A549 (cell line): ENCODE measurements around the gene VHLL. TPM values are rescaled to one million over a fixed set of nuclear protein-coding genes. Genes with fewer than 3 reads are reported as not detected.

Experiments used
- ATAC-seq, 2 experiments: fragments of 200-7000 bp in 1 of 2; fragments of >200 bp in 1 of 2; cut with Nextera tagmentation in 1 of 2; cut with Tn5 transposase in 1 of 2; 3 replicates each; pipeline versions ENCODE4 v1.8.0 to v1.9.1; 2018 to 2020; ENCODE audit warnings: mild to moderate bottlenecking in 1 of 2, moderate library complexity in 1 of 2
- CTCF ChIA-PET: fragments of 300-600 bp; sonication (Branson Sonifier 250); formaldehyde crosslinking; extraction: SDS; loops from one replicate; lab custom pipeline; 2021; ENCODE audit warnings: antibody characterized with exemption, inconsistent platforms; lab: Yijun Ruan, JAX
- POLR2A ChIA-PET: fragments of 350-600 bp; formaldehyde crosslinking; extraction: SDS; loops from one replicate; lab custom pipeline; 2021; ENCODE audit warnings: antibody characterized with exemption, inconsistent platforms; lab: Yijun Ruan, JAX
- DNase-seq, 2 experiments: peaks; one replicate each; pipeline versions ENCODE4 v3.0.0 to v3.0.0-alpha.2; 2011 to 2016; ENCODE audit warnings: low read depth in 1 of 2, low spot score in 1 of 2
- FAIRE-seq: peaks from 2 replicates; lab custom pipeline; 2011; peaks lifted over from hg19 to GRCh38; lab: Jason Lieb, UNC
- H3K27ac ChIP-seq, 2 experiments: fragments of >200 bp; sonication (Bioruptor Twin); formaldehyde crosslinking; 3 replicates each; pipeline ENCODE4 v1.5.1; 2016 to 2017
- H3K4me1 ChIP-seq: fragments of >200 bp; sonication (Bioruptor Twin); formaldehyde crosslinking; 3 replicates; pipeline ENCODE4 v1.6.1; 2016
- H3K4me2 ChIP-seq: fragments of >200 bp; sonication (Bioruptor Twin); formaldehyde crosslinking; 3 replicates; pipeline ENCODE4 v1.6.1; 2016
- H3K4me3 ChIP-seq: fragments of >200 bp; sonication (Bioruptor Twin); formaldehyde crosslinking; 3 replicates; pipeline ENCODE4 v1.5.1; 2016
- H3K9me3 ChIP-seq: fragments of >200 bp; sonication (Bioruptor Twin); formaldehyde crosslinking; 3 replicates; pipeline ENCODE4 v1.6.1; 2016
- EHF ChIP-seq: fragments of 250-450 bp; sonication (Bioruptor Pico); IDR thresholded peaks from 2 replicates; pipeline ENCODE4 v1.5.0; 2020; ENCODE audit warnings: mild to moderate bottlenecking
- EP300 ChIP-seq, 2 experiments: fragments of >200 bp; sonication (Bioruptor Twin); formaldehyde crosslinking; IDR thresholded peaks; 2 replicates in 1 of 2; 3 replicates in 1 of 2; pipeline ENCODE4 v1.6.1; 2016 to 2017
- FOSB ChIP-seq: fragments of 250-450 bp; sonication (Bioruptor Pico); IDR thresholded peaks from 2 replicates; pipeline ENCODE4 v1.5.0; 2020; ENCODE audit warnings: mild to moderate bottlenecking, moderate library complexity
- FOSL2 ChIP-seq, 2 experiments: fragments of 450-650 bp in 1 of 2; fragments of >200 bp in 1 of 2; sonication (Bioruptor Twin) in 1 of 2; formaldehyde crosslinking; IDR thresholded peaks; 2 replicates each; pipeline versions ENCODE4 v1.5.0 to v1.6.1; 2016 to 2020; ENCODE audit warnings: mild to moderate bottlenecking in 1 of 2, moderate library complexity in 1 of 2
- HMGXB4 ChIP-seq: fragments of 250-450 bp; sonication (Bioruptor Pico); IDR thresholded peaks from 2 replicates; pipeline ENCODE4 v1.5.0; 2021; ENCODE audit warnings: mild to moderate bottlenecking, moderate library complexity, borderline replicate concordance
- HOXA7 ChIP-seq: fragments of 250-450 bp; sonication (Bioruptor Pico); IDR thresholded peaks from 2 replicates; pipeline ENCODE4 v1.5.0; 2020; ENCODE audit warnings: mild to moderate bottlenecking, moderate library complexity
- HOXB5 ChIP-seq: fragments of 250-450 bp; sonication (Bioruptor Pico); IDR thresholded peaks from 2 replicates; pipeline ENCODE4 v1.5.0; 2020; ENCODE audit warnings: mild to moderate bottlenecking, moderate library complexity
- JUN ChIP-seq, 2 experiments: fragments of >200 bp; sonication (Bioruptor Twin); formaldehyde crosslinking; IDR thresholded peaks; 2 replicates in 1 of 2; 3 replicates in 1 of 2; pipeline ENCODE4 v1.6.1; 2016 to 2017
- NPAS2 ChIP-seq: fragments of 250-450 bp; sonication (Bioruptor Pico); IDR thresholded peaks from 2 replicates; pipeline ENCODE4 v1.8.0; 2022; ENCODE audit warnings: mild to moderate bottlenecking, moderate library complexity, borderline replicate concordance
- RAD21 ChIP-seq, 2 experiments: fragments of >200 bp in 1 of 2; sonication (Bioruptor Twin) in 1 of 2; formaldehyde crosslinking in 1 of 2; IDR thresholded peaks in 1 of 2; conservative IDR thresholded peaks in 1 of 2; 2 replicates in 1 of 2; 3 replicates in 1 of 2; pipeline ENCODE4 v1.6.1; 2012 to 2018; ENCODE audit warnings: inconsistent platforms in 1 of 2
- RARB ChIP-seq: fragments of 250-450 bp; sonication (Bioruptor Pico); IDR thresholded peaks from 2 replicates; pipeline ENCODE4 v1.8.0; 2021; ENCODE audit warnings: mild to moderate bottlenecking, moderate library complexity
- REST ChIP-seq: fragments of 200-600 bp; sonication (generic); IDR thresholded peaks from 2 replicates; pipeline ENCODE4 v1.6.1; 2016; ENCODE audit warnings: antibody characterized with exemption, mild to moderate bottlenecking, moderate library complexity
- SMC3 ChIP-seq: fragments of >200 bp; sonication (Bioruptor Twin); formaldehyde crosslinking; IDR thresholded peaks from 3 replicates; pipeline ENCODE4 v1.6.1; 2018; ENCODE audit warnings: inconsistent platforms
- SREBF2 ChIP-seq: fragments of 450-650 bp; IDR thresholded peaks from 2 replicates; pipeline ENCODE4 v1.6.1; 2014; ENCODE audit warnings: mild to moderate bottlenecking, moderate library complexity
- TP53 ChIP-seq: fragments of 250-450 bp; sonication (Bioruptor Pico); IDR thresholded peaks from 2 replicates; pipeline ENCODE4 v1.5.0; 2021; ENCODE audit warnings: mild to moderate bottlenecking, moderate library complexity
- USF2 ChIP-seq: fragments of 450-650 bp; IDR thresholded peaks from 2 replicates; pipeline ENCODE4 v1.6.1; 2014; ENCODE audit warnings: antibody characterized with exemption
- ZFP36 ChIP-seq: fragments of 450-650 bp; IDR thresholded peaks from 2 replicates; pipeline ENCODE4 v1.6.1; 2014; ENCODE audit warnings: borderline replicate concordance; ENCODE audit not compliant: partially characterized antibody
- ZNF302 ChIP-seq: fragments of 250-450 bp; sonication (Bioruptor Pico); IDR thresholded peaks from 2 replicates; pipeline ENCODE4 v1.9.0; 2021; ENCODE audit warnings: inconsistent platforms, mild to moderate bottlenecking, moderate library complexity
- WGBS: methylation state at CpG from one replicate; pipeline ENCODE4 v1.1.6; 2017; ENCODE audit errors: missing lambda C conversion rate; 5-methylcytosine and 5-hydroxymethylcytosine counted together
- polyA plus RNA-seq, 4 experiments: library from polyadenylated mRNA; depleted of rRNA in 3 of 4; stranded (reverse); fragments of >200 nt; fragmentation: RNase III in 1 of 4; extraction: RNeasy Plus Mini Kit Qiagen cat#74134 plus additional on column Dnase treatment in 1 of 4; gene quantifications; 2 replicates in 3 of 4; 3 replicates in 1 of 4; pipeline ENCODE4 v1.2.3, GENCODE V29; 2011 to 2017
- TF ChIP-seq, protein P1 (sequence below): IDR thresholded peaks from 2 replicates; pipeline ENCODE4 v1.6.1; 2012; ENCODE audit warnings: low read depth, borderline replicate concordance
- TF ChIP-seq, protein P2 (sequence below): fragments of >200 bp; sonication (Bioruptor Twin); formaldehyde crosslinking; IDR thresholded peaks from 2 replicates; pipeline ENCODE4 v1.6.1; 2016

VHLL gene
- polyA plus RNA-seq, 2 of the 4 experiments (the other 2 are of a cell fraction) = not detected

- peaks cover 15% of the 10 kb centered on the region for H3K4me1 ChIP-seq
- H3K4me2 ChIP-seq = no peak overlapping the region
- TF ChIP-seq SREBF2 (no peak), EP300 (IDR thresholded peaks at IDR 0.05) (no peak), NPAS2 (CRISPR knock-in tag) (no peak), HOXA7 (CRISPR knock-in tag) (no peak), SMC3 (no peak), EHF (no peak), RARB (CRISPR knock-in tag) (no peak), JUN (IDR thresholded peaks at IDR 0.05) (no peak)
- TF ChIP-seq, protein P1, sequence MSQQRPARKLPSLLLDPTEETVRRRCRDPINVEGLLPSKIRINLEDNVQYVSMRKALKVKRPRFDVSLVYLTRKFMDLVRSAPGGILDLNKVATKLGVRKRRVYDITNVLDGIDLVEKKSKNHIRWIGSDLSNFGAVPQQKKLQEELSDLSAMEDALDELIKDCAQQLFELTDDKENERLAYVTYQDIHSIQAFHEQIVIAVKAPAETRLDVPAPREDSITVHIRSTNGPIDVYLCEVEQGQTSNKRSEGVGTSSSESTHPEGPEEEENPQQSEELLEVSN = no peak
- TF ChIP-seq, protein P2, sequence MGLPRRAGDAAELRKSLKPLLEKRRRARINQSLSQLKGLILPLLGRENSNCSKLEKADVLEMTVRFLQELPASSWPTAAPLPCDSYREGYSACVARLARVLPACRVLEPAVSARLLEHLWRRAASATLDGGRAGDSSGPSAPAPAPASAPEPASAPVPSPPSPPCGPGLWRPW = no peak
- H3K9me3 ChIP-seq = no peaks in the 10 kb centered on the region
- ATAC-seq = no peak
- no peak overlapping the region for H3K4me3 ChIP-seq
- WGBS = 97% methylated on average over 4 of the region's 8 CpGs
- no peak overlapping the region for H3K27ac ChIP-seq
- DNase-seq = no peak
- CTCF ChIA-PET = interaction anchor here (1.6 to 4.5 kb wide), 2 partner anchors 13 to 77 kb away, joined by 3 to 25 read pairs; no protein-coding TSS in a partner anchor
- FAIRE-seq = no peak
- POLR2A ChIA-PET = no interaction called here
Measured at GRCh38 chr1:156258859-156259258, 40.2 kb downstream of the VHLL start.

GRCh38 chr1:156257711-156258110 lies 41.4 kb downstream of the VHLL start:
- Histone ChIP-seq H3K9me3 (no peaks in the 10 kb centered on the region), H3K4me3 (no peak overlapping the region), H3K27ac (no peak overlapping the region), H3K4me2 (no peak overlapping the region), H3K4me1 (peaks cover 5% of the 10 kb centered on the region)
- FAIRE-seq (no peak), DNase-seq (no peak), ATAC-seq (no peak)
- TF ChIP-seq FOSL2 (IDR thresholded peaks at IDR 0.05) (no peak), FOSL2 (CRISPR knock-in tag; IDR thresholded peaks at IDR 0.05) (no peak), HOXB5 (no peak), FOSB (CRISPR knock-in tag) (no peak), REST (no peak), ZNF302 (CRISPR knock-in tag) (no peak), SMC3 (no peak), USF2 (no peak)
- 70% methylated on average over 2 of the region's 2 CpGs for WGBS
- ChIA-PET CTCF (interaction anchor here (2.4 kb wide), 1 partner anchor 33 kb away, joined by 6 read pairs; no protein-coding TSS in a partner anchor), POLR2A (no interaction called here)

- no peak for FAIRE-seq
- Histone ChIP-seq H3K27ac (no peak overlapping the region), H3K4me3 (no peak overlapping the region), H3K9me3 (no peaks in the 10 kb centered on the region), H3K4me2 (no peak overlapping the region), H3K4me1 (no peaks in the 10 kb centered on the region)
- WGBS = 98% methylated on average over 3 of the region's 3 CpGs
- ATAC-seq = no peak
- ChIA-PET CTCF (interaction anchor here (0.6 to 2.6 kb wide), 5 partner anchors 12 to 28 kb away, joined by 3 to 7 read pairs (median 4); partner anchors contain the start of gene BGLAP), POLR2A (no interaction called here)
- DNase-seq = no peak
- TF ChIP-seq RAD21 (conservative IDR thresholded peaks at IDR 0.05 in 1 of 2, IDR thresholded peaks at IDR 0.05 in 1 of 2) = no peak
- no peak for TF ChIP-seq HMGXB4 (CRISPR knock-in tag)
- no peak for TF ChIP-seq ZFP36
- TF ChIP-seq, protein P1 = no peak
- TF ChIP-seq REST = no peak
- no peak for TF ChIP-seq TP53
- TF ChIP-seq RARB (CRISPR knock-in tag) = no peak
- no peak for TF ChIP-seq HOXA7 (CRISPR knock-in tag)
Measured at GRCh38 chr1:156253634-156254033, 45.5 kb downstream of the VHLL start.
